Measurements from ENCODE around the gene THRA.

DNA sequence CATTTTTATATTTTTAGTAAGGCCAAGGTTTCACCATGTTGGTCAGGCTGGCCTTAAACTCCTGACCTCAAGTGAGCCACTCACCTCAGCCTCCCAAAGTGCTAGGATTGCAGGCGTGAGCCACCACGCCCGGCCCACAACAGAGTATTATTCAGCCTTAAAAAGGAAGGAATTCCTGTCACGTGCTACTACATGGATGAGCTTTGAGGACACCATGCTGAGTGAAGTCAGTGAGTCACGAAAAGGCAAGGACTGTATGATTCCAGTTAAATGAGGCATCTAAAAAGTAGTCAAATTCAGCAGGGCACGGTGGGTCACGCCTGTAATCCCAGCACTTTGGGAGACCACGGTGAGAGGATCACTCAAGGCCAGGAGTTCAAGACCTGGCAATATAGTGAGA, 37.9 kb upstream of the THRA start:
- TF ChIP-seq, protein P1, sequence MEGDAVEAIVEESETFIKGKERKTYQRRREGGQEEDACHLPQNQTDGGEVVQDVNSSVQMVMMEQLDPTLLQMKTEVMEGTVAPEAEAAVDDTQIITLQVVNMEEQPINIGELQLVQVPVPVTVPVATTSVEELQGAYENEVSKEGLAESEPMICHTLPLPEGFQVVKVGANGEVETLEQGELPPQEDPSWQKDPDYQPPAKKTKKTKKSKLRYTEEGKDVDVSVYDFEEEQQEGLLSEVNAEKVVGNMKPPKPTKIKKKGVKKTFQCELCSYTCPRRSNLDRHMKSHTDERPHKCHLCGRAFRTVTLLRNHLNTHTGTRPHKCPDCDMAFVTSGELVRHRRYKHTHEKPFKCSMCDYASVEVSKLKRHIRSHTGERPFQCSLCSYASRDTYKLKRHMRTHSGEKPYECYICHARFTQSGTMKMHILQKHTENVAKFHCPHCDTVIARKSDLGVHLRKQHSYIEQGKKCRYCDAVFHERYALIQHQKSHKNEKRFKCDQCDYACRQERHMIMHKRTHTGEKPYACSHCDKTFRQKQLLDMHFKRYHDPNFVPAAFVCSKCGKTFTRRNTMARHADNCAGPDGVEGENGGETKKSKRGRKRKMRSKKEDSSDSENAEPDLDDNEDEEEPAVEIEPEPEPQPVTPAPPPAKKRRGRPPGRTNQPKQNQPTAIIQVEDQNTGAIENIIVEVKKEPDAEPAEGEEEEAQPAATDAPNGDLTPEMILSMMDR (IDR thresholded peaks at IDR 0.05): no peak
- TF ChIP-seq, protein P2, sequence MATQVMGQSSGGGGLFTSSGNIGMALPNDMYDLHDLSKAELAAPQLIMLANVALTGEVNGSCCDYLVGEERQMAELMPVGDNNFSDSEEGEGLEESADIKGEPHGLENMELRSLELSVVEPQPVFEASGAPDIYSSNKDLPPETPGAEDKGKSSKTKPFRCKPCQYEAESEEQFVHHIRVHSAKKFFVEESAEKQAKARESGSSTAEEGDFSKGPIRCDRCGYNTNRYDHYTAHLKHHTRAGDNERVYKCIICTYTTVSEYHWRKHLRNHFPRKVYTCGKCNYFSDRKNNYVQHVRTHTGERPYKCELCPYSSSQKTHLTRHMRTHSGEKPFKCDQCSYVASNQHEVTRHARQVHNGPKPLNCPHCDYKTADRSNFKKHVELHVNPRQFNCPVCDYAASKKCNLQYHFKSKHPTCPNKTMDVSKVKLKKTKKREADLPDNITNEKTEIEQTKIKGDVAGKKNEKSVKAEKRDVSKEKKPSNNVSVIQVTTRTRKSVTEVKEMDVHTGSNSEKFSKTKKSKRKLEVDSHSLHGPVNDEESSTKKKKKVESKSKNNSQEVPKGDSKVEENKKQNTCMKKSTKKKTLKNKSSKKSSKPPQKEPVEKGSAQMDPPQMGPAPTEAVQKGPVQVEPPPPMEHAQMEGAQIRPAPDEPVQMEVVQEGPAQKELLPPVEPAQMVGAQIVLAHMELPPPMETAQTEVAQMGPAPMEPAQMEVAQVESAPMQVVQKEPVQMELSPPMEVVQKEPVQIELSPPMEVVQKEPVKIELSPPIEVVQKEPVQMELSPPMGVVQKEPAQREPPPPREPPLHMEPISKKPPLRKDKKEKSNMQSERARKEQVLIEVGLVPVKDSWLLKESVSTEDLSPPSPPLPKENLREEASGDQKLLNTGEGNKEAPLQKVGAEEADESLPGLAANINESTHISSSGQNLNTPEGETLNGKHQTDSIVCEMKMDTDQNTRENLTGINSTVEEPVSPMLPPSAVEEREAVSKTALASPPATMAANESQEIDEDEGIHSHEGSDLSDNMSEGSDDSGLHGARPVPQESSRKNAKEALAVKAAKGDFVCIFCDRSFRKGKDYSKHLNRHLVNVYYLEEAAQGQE (IDR thresholded peaks at IDR 0.05; ENCODE audit: insufficient read depth in 1 of 2, low read depth in 2 of 2, low read length in 1 of 2): no peak
- no peak for TF ChIP-seq POLR2AphosphoS5 (IDR thresholded peaks at IDR 0.05; ENCODE audit: low read depth, low read length)
- TF ChIP-seq SIN3A (IDR thresholded peaks at IDR 0.05; ENCODE audit: borderline replicate concordance, insufficient read depth, low read depth, low read length): no peak

Data from Panc1 (cell line).